Heart left ventricle (tissue), 16 donors: ENCODE measurements around the gene OR2C1. TPM values are rescaled to one million over a fixed set of nuclear protein-coding genes. Genes with fewer than 3 reads are reported as not detected.

Experiments used
- ATAC-seq, 4 donors: fragments of 200-7000 bp; cut with Tn5 transposase; one replicate each; pipeline ENCODE4 v1.9.1; 2020 to 2022; ENCODE audit warnings: moderate library complexity in 4 of 4, mild to moderate bottlenecking in 3 of 4, moderate number of reproducible peaks in 1 of 4
- DNase-seq, 5 donors: peaks; one replicate each; pipeline ENCODE4 v3.0.0-alpha.2; 2020
- H3K27ac ChIP-seq, 12 donors: fragments of 200-600 bp; sonication (generic) in 4 of 12; one replicate each; pipeline versions ENCODE4 v1.5.0 to v1.8.0; 2016 to 2022; ENCODE audit warnings: mild to moderate bottlenecking in 2 of 12
- H3K27me3 ChIP-seq, 9 donors: fragments of 200-600 bp; sonication (generic) in 2 of 9; one replicate each; pipeline versions ENCODE4 v1.5.1 to v1.8.0; 2016 to 2022; ENCODE audit warnings: mild to moderate bottlenecking in 3 of 9
- H3K36me3 ChIP-seq, 9 donors: fragments of 200-600 bp; sonication (generic) in 2 of 9; one replicate each; pipeline versions ENCODE4 v1.5.0 to v1.8.0; 2018 to 2022; ENCODE audit warnings: mild to moderate bottlenecking in 2 of 9
- H3K4me1 ChIP-seq, 12 donors: fragments of 200-600 bp; sonication (generic) in 4 of 12; one replicate each; pipeline versions ENCODE4 v1.5.0 to v1.8.0; 2016 to 2022; ENCODE audit warnings: mild to moderate bottlenecking in 3 of 12
- H3K4me3 ChIP-seq, 12 donors: fragments of 200-600 bp; sonication (generic) in 4 of 12; one replicate each; pipeline versions ENCODE4 v1.5.0 to v1.8.0; 2017 to 2022; ENCODE audit warnings: mild to moderate bottlenecking in 9 of 12, moderate library complexity in 4 of 12
- H3K9me3 ChIP-seq, 12 donors: fragments of 200-600 bp; sonication (generic) in 4 of 12; one replicate each; pipeline versions ENCODE4 v1.5.0 to v1.8.0; 2016 to 2022; ENCODE audit warnings: mild to moderate bottlenecking in 1 of 12
- POLR2A ChIP-seq, 2 donors: fragments of 450-650 bp; IDR thresholded peaks; one replicate each; pipeline ENCODE4 v1.6.1; 2017; ENCODE audit warnings: antibody characterized with exemption in 2 of 2, mild to moderate bottlenecking in 2 of 2, moderate library complexity in 2 of 2
- WGBS, 4 donors: extraction: QIAGEN DNeasy Blood & Tissue Kit in 2 of 4; methylation state at CpG; one replicate each; pipeline versions ENCODE4 v1.1.5 to v1.1.7; 2013 to 2018; 5-methylcytosine and 5-hydroxymethylcytosine counted together
- intact Hi-C, 10 donors: fragments of 100-400 bp; cut with DNase I; formaldehyde crosslinking; loops; one replicate each; pipeline versions ENCODE4 v1.11.1 to v1.14.2; 2022
- long read RNA-seq, 3 donors: library from polyadenylated mRNA; unstranded; transcript quantifications; one replicate each; pipeline ENCODE4 v2.0.0, GENCODE V29; 2020 to 2021
- polyA plus RNA-seq, 2 donors: library from polyadenylated mRNA; stranded (reverse); fragments of 200-250 nt; gene quantifications; one replicate each; pipeline ENCODE4 v1.2.3, GENCODE V29; 2013
- total RNA-seq, 9 donors: library from RNA; depleted of rRNA in 2 of 9; stranded (reverse); fragments of >200 nt in 2 of 9; fragmentation: NEBNext Ultra II Directional in 3 of 9; extraction: Animal tissue kit (Norgen Biotek cat#: 25700) in 3 of 9; gene quantifications; one replicate each; pipeline versions ENCODE4 v1.1.0 to v1.2.4, GENCODE V29; 2016 to 2023
- TF ChIP-seq, protein P1 (sequence below), 12 donors: fragments of 200-600 bp; sonication (generic) in 4 of 12; IDR thresholded peaks; one replicate each; pipeline versions ENCODE4 v1.5.0 to v1.8.0; 2018 to 2022; ENCODE audit warnings: antibody characterized with exemption in 12 of 12, mild to moderate bottlenecking in 5 of 12
- donor health status: ischemic (EF 13 %, LVEDD 7.1; RV severe dilation, severe dysfunction).
- donor health status: healthy with polysubstance abuse.
- donor health status: DM: no; HTN: yes; CAD: no.
- donor health status: DM: no; HTN: no; CAD: no.
- donor health status: ischemic (EF 25% LVEDD 6.9; RV normal size, moderate dysfunction).
- donor health status: ischemic (EF 25% LVEDD 5.7; RV mildly dilated, moderate dysfunction).
- donor health status: healthy.
- donor health status: DM: yes; HTN: yes; CAD: no.
- donor health status: ischemic (EF 35%, LVEDD 5.7; RV mildly dilated, moderate dysfunction).
- donor health status: nonischemic (EF 11% LVEDD 7.7; RV severe dilation, severe dysfunction).
- donor health status: DM: yes; HTN: yes; CAD: no.
- donor health status: PGD.
- donor health status: ischemic (EF 29% LVEDD 5.4; RV normal size, mild dysfunction).
- donor health status: nonischemic (EF 23%, LVEDD 6.1; RV moderate dilation, normal function).

Gene OR2C1
- total RNA-seq: under 1 TPM in 1 of 9 donors, not detected in 8; 0.36 TPM
- not detected for polyA plus RNA-seq
- long read RNA-seq, donor 1: 0 reads
- long read RNA-seq, donor 2: 0 reads
- long read RNA-seq, donor 3: 0 reads

DNA sequence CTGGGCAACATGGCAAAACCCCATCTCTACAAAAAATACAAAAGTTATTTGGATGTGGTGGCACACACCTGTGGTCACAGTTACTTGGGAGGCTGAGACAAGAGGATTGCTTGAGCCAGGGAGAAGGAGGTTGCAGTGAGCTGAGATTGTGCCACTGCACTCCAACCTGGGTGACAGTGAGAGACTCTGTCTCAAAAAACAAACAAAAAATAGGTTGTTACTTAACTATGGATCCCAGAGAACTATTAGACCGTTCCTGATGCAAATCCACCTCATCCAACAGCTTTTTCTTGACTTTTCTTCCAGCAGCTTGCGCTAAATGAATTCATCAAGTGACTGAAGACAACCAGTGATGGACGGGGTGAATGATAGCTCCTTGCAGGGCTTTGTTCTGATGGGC, at the start of gene OR2C1:
OR2C1 (plus strand) TSS at position 301 of the 400 bp plus-strand sequence; CDS start at position 353, 52 bp downstream.
- Histone ChIP-seq H3K4me1 (no peaks in the 10 kb centered on the region), H3K4me3 (no peak within 1 kb of the TSS), H3K9me3 (no peaks in the 10 kb centered on the region), H3K36me3 (no peaks in the 10 kb centered on the region), H3K27ac (no peak within 1 kb of the TSS), H3K27me3 (peaks cover 0 to 4% (median 0%) of the 10 kb centered on the region in 9 donors)
- ATAC-seq (no peak), DNase-seq (no peak)
- intact Hi-C loops: loop anchor here in 1 of 10 donors (5.0 kb wide), 1 partner anchor 77 kb away; no protein-coding TSS in a partner anchor
- 65 to 76% (median 71%) methylated on average over 3 of the region's 3 CpGs for WGBS, 4 donors
- TF ChIP-seq, protein P1, sequence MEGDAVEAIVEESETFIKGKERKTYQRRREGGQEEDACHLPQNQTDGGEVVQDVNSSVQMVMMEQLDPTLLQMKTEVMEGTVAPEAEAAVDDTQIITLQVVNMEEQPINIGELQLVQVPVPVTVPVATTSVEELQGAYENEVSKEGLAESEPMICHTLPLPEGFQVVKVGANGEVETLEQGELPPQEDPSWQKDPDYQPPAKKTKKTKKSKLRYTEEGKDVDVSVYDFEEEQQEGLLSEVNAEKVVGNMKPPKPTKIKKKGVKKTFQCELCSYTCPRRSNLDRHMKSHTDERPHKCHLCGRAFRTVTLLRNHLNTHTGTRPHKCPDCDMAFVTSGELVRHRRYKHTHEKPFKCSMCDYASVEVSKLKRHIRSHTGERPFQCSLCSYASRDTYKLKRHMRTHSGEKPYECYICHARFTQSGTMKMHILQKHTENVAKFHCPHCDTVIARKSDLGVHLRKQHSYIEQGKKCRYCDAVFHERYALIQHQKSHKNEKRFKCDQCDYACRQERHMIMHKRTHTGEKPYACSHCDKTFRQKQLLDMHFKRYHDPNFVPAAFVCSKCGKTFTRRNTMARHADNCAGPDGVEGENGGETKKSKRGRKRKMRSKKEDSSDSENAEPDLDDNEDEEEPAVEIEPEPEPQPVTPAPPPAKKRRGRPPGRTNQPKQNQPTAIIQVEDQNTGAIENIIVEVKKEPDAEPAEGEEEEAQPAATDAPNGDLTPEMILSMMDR (IDR thresholded peaks at IDR 0.05): no peak
- TF ChIP-seq POLR2A (IDR thresholded peaks at IDR 0.05): no peak

DNA sequence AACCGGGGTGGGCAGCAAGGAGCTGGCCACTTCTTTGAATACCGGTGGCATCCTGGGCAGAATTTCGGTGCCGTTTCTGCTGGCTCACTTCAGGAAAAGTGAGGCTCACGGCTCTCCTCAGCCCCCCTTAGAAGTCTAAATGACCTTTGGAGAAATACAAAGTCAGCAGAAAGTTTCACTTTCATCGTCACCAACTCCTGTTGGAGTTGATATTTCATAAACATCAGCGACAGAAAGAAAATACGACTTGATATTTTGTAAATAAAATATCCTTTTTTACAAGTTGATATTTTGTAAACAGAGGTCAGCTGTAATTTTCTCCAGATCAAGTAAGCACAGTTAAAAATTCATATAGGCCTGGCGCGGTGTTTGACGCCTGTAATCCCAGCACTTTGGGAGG, 49.6 kb upstream of the OR2C1 start:
- no peak for DNase-seq
- peaks cover 0 to 68% (median 19%) of the 10 kb centered on the region in 9 donors for H3K36me3 ChIP-seq
- peak overlapping the region; percentile 52 to 92 (median 73) for H3K4me3 ChIP-seq
- no peak for ATAC-seq
- no peak for TF ChIP-seq POLR2A (IDR thresholded peaks at IDR 0.05)
- TF ChIP-seq, protein P1 (IDR thresholded peaks at IDR 0.05): no peak
- 55 to 79% (median 56%) methylated on average over 9 to 11 of the region's 11 CpGs for WGBS, 4 donors
- peak overlapping the region in 11 of 12 donors; percentile 88 to 98 (median 95) for H3K27ac ChIP-seq
- H3K9me3 ChIP-seq: peaks cover 0 to 92% (median 59%) of the 10 kb centered on the region in 12 donors
- no peaks in the 10 kb centered on the region for H3K27me3 ChIP-seq
- peaks cover 0 to 25% (median 18%) of the 10 kb centered on the region in 12 donors for H3K4me1 ChIP-seq
- intact Hi-C loops: loop anchor here in 6 of 10 donors (5.0 to 10.0 kb wide), 8 partner anchors 39 to 199 kb away; partner anchors contain the start of genes CLUAP1 (in 2 of the 6), ZNF174 (in 1 of the 6) and ZSCAN32 (in 1 of the 6)

DNA sequence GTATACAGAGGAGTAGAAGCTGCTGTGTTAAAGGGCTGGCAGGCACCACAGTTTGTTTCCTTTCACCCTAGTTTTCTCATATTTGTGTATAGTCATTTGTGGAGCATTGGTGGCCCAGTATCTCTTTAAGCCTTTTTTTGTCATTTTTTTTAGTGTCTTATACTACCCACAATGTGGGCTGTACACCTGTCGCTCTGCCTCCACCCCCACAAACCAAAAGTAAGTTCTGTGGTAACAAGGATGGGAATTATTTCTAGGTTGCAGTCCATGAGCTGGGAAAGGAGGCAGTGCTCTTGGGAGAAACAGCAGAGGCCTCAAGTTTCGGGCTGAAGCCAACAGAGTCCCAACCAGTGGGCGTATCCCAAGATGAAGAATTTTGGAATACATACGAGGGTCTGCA, 44.2 kb upstream of the OR2C1 start:
- WGBS, 4 donors: 95 to 100% (median 96%) methylated on average over 4 of the region's 4 CpGs
- Histone ChIP-seq H3K4me3 (no peak overlapping the region), H3K27ac (no peak overlapping the region), H3K9me3 (peaks cover 2 to 100% (median 78%) of the 10 kb centered on the region in 12 donors), H3K27me3 (no peaks in the 10 kb centered on the region), H3K36me3 (peaks cover 4 to 95% (median 54%) of the 10 kb centered on the region in 9 donors), H3K4me1 (peaks cover 0 to 12% (median 8%) of the 10 kb centered on the region in 12 donors)
- TF ChIP-seq, protein P1 (IDR thresholded peaks at IDR 0.05): no peak
- no peak for TF ChIP-seq POLR2A (IDR thresholded peaks at IDR 0.05)
- intact Hi-C loops: loop anchor here in 2 of 10 donors (10.0 kb wide), 2 partner anchors 73 to 87 kb away; no protein-coding TSS in a partner anchor
- ATAC-seq (no peak), DNase-seq (no peak)

DNA sequence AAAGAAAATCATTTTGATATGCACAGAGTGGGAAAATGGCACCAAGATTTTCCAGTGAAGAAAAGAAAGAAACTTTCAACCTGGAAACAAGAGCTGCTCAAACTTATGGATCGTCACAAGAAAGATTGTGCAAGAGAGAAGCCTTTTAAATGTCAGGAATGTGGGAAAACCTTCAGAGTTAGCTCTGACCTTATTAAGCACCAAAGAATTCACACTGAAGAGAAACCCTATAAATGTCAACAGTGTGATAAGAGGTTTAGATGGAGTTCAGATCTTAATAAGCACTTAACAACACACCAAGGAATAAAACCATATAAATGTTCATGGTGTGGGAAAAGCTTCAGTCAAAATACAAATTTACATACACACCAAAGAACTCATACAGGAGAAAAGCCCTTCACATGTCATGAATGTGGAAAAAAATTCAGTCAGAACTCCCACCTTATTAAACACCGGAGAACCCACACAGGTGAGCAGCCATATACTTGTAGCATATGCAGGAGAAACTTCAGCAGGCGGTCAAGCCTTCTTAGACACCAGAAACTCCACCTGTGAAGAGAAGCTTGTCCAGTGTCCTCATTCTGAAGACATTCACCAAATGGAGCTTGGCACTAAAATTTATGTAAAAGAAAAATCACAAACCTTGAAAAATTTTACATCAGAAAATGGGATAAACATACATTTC, 38.2 kb upstream of the OR2C1 start:
- no peak for DNase-seq
- ATAC-seq: no peak
- Histone ChIP-seq H3K4me1 (no peaks in the 10 kb centered on the region), H3K9me3 (peaks cover 8 to 100% (median 92%) of the 10 kb centered on the region in 12 donors), H3K36me3 (peaks cover 14 to 73% (median 54%) of the 10 kb centered on the region in 9 donors), H3K4me3 (no peak overlapping the region), H3K27ac (no peak overlapping the region), H3K27me3 (no peaks in the 10 kb centered on the region)
- intact Hi-C loops: loop anchor here in 3 of 10 donors (5.0 to 10.0 kb wide), 3 partner anchors 67 to 185 kb away; partner anchors contain the start of gene CLUAP1 (in 1 of the 3)
- TF ChIP-seq, protein P1 (IDR thresholded peaks at IDR 0.05): no peak
- no peak for TF ChIP-seq POLR2A (IDR thresholded peaks at IDR 0.05)
- WGBS, 4 donors: 95 to 98% (median 97%) methylated on average over 3 of the region's 3 CpGs
